ENCODE results near the gene KCNQ1OT1. TPM values are rescaled to one million over a fixed set of nuclear protein-coding genes. Genes with fewer than 3 reads are reported as not detected.

Gene KCNQ1OT1
- total and polyA plus RNA-seq, 2 experiments from 2014 or later, result 3.1 to 7.9 TPM

- WGBS (ENCODE audit: low lambda C conversion rate, missing lambda C conversion rate), result 95% methylated on average over 9 of the region's 9 CpGs
- H3K9me2 ChIP-seq (replicated peaks; ENCODE audit: insufficient read depth), result no peaks in the 10 kb centered on the region
These were observed 44.4 kb upstream of the KCNQ1OT1 start for GRCh38 chr11:2744166-2744565.

DNA sequence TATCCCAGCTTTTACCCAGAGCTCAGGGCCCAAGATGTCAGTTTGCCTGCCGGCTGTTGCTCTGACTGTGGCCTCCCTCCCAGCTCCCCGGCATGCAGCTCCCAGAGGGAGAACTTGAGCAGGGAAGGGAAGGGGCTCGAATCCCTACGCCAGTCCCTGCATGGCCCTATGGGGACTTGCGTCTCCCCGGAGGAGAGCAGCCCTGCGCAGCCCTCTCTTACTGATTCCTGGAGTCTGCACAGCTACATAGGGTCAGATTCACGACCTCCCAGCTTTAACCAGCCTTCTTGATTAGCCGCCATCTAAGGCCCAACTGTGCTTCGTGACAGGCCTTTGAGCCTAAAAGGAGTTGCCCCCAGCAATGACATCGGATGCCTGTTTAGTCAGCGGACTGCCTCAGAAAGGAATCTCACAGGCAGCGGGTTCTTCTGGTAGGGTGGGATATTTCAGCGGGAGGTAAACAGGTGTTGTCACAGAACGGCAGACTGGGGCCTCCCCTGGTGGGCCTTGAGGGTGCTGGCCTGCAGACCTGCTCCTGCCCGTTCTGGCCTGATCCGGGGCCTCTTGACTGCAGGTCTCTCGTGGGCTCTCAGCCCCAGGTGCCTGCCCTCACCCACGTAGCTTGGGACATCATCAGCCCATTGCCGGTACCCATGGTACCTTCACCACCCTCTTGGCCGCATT, 43.8 kb upstream of the KCNQ1OT1 start:
- no peaks in the 10 kb centered on the region for H3K9me3 ChIP-seq (ENCODE audit: low read depth)
- TF ChIP-seq EZH2 (IDR thresholded peaks at IDR 0.05; ENCODE audit: borderline replicate concordance) (no peak), CTCF (IDR thresholded peaks at IDR 0.05; ENCODE audit: poor library complexity) (no peak), EZH2phosphoT487 (IDR thresholded peaks at IDR 0.05; ENCODE audit: low read depth, severe bottlenecking, unreplicated experiment) (no peak)
- H4K20me1 ChIP-seq (ENCODE audit: insufficient read depth, poor library complexity, severe bottlenecking), result no peaks in the 10 kb centered on the region
- no peak overlapping the region for H3K4me2 ChIP-seq
- H3K9me2 ChIP-seq (replicated peaks; ENCODE audit: insufficient read depth), result no peaks in the 10 kb centered on the region
- H3K4me3 ChIP-seq, result no peak overlapping the region
- H3K79me2 ChIP-seq, result no peaks in the 10 kb centered on the region
- no peaks in the 10 kb centered on the region for H3K36me3 ChIP-seq (replicated peaks; ENCODE audit: insufficient read depth, low read depth)
- no peak for DNase-seq (ENCODE audit: low spot score)
- no peak overlapping the region for H2AFZ ChIP-seq
- peaks cover 50% of the 10 kb centered on the region for H3K4me1 ChIP-seq (ENCODE audit: insufficient read depth)
- WGBS (ENCODE audit: low lambda C conversion rate, missing lambda C conversion rate), result 78% methylated on average over 21 of the region's 21 CpGs
- no peaks in the 10 kb centered on the region for H3K27me3 ChIP-seq
- H3K27ac ChIP-seq, result no peak overlapping the region

More at GRCh38 chr11:2744166-2744565, 44.4 kb upstream of the KCNQ1OT1 start:
- Histone ChIP-seq H4K20me1 (ENCODE audit: insufficient read depth, poor library complexity, severe bottlenecking) (no peaks in the 10 kb centered on the region), H3K79me2 (no peaks in the 10 kb centered on the region), H3K4me1 (ENCODE audit: insufficient read depth) (peaks cover 46% of the 10 kb centered on the region), H3K4me2 (no peak overlapping the region), H3K27ac (no peak overlapping the region), H3K9me3 (ENCODE audit: low read depth) (no peaks in the 10 kb centered on the region), H3K27me3 (no peaks in the 10 kb centered on the region), H3K4me3 (no peak overlapping the region), H3K36me3 (replicated peaks; ENCODE audit: insufficient read depth, low read depth) (no peaks in the 10 kb centered on the region), H2AFZ (no peak overlapping the region)
- DNase-seq (ENCODE audit: low spot score), result no peak
- no peak for TF ChIP-seq EZH2phosphoT487 (IDR thresholded peaks at IDR 0.05; ENCODE audit: low read depth, severe bottlenecking, unreplicated experiment)

DNA sequence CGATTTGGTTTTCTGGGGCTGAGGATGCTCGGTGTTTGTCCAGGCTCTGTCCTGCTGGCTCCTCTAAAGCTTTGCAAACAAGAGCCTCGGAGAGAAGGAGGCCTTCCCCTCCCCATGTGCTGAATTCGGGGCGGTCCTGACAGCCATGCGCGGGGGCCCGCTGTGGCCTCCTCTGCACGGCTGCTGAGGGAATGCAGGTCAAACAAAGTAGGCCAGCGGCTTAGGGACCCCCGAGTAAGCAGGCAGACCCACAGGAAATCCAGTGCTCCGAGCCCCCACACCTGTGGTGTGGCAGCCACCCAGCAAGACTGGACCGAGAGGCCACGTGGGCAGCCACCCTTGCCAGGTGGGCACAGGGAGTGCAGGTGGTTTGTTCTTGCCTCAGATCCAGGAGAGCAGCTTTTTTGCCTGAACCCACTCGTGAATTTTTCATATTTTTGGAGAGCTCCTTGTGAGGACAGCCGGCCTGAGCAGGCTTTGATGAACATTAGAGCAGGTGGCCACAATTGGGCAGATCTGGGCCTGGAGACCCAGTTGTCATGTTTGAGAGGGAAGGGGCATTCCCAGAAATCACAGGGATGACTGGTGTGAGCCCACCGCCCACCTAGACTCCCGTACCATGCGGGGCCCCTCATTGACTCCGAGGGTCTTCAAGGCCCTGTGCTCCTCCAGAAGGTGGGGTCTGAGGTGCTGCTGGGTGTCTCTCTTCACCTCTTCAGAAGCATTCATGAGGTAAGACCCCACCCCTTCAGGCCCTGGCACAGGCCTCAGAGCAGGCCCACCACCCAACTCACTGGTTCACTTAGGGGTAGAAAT, 43.0 kb upstream of the KCNQ1OT1 start:
- TF ChIP-seq EZH2phosphoT487 (IDR thresholded peaks at IDR 0.05; ENCODE audit: low read depth, severe bottlenecking, unreplicated experiment) (no peak), CTCF (IDR thresholded peaks at IDR 0.05; ENCODE audit: poor library complexity) (no peak), EZH2 (IDR thresholded peaks at IDR 0.05; ENCODE audit: borderline replicate concordance) (no peak)
- DNase-seq (ENCODE audit: low spot score), result no peak
- H3K27ac ChIP-seq, result peak overlapping the region; percentile 92
- WGBS (ENCODE audit: low lambda C conversion rate, missing lambda C conversion rate), result 80% methylated on average over 20 of the region's 20 CpGs
- no peaks in the 10 kb centered on the region for H3K27me3 ChIP-seq
- H3K4me3 ChIP-seq, result no peak overlapping the region
- H3K4me2 ChIP-seq, result no peak overlapping the region
- no peaks in the 10 kb centered on the region for H3K9me3 ChIP-seq (ENCODE audit: low read depth)
- no peaks in the 10 kb centered on the region for H3K36me3 ChIP-seq (replicated peaks; ENCODE audit: insufficient read depth, low read depth)
- H3K79me2 ChIP-seq, result no peaks in the 10 kb centered on the region
- H2AFZ ChIP-seq, result no peak overlapping the region
- no peaks in the 10 kb centered on the region for H4K20me1 ChIP-seq (ENCODE audit: insufficient read depth, poor library complexity, severe bottlenecking)
- H3K4me1 ChIP-seq (ENCODE audit: insufficient read depth), result peaks cover 50% of the 10 kb centered on the region
- H3K9me2 ChIP-seq (replicated peaks; ENCODE audit: insufficient read depth), result no peaks in the 10 kb centered on the region

DNA sequence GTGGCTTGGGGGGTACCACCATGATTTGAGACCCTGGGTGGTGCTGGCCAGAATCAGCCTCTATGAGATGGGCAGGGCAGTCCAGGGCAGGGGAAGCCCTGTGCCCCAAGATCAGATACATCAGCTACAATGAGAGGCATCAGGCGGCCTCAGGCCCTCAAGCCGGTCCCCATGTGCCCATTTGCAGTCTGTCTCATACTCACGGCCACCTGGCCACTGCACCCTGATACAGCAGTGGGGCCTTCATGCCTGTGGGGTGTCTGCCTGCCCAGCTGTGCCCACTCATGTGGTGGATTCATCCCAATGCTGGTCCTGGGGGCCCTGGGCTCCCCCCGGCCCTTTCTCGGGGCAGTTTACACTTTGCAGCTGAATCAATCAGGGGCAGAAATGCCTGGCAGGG, 42.4 kb upstream of the KCNQ1OT1 start:
- Histone ChIP-seq H3K27me3 (no peaks in the 10 kb centered on the region), H3K36me3 (replicated peaks; ENCODE audit: insufficient read depth, low read depth) (no peaks in the 10 kb centered on the region), H3K27ac (peak overlapping the region; percentile 92), H3K79me2 (no peaks in the 10 kb centered on the region), H4K20me1 (ENCODE audit: insufficient read depth, poor library complexity, severe bottlenecking) (no peaks in the 10 kb centered on the region), H3K9me3 (ENCODE audit: low read depth) (no peaks in the 10 kb centered on the region), H3K4me2 (peak overlapping the region; percentile 50), H3K9me2 (replicated peaks; ENCODE audit: insufficient read depth) (no peaks in the 10 kb centered on the region), H2AFZ (no peak overlapping the region), H3K4me1 (ENCODE audit: insufficient read depth) (peaks cover 52% of the 10 kb centered on the region), H3K4me3 (no peak overlapping the region)
- no peak for DNase-seq (ENCODE audit: low spot score)
- TF ChIP-seq EZH2phosphoT487 (IDR thresholded peaks at IDR 0.05; ENCODE audit: low read depth, severe bottlenecking, unreplicated experiment), result no peak
- TF ChIP-seq CTCF (IDR thresholded peaks at IDR 0.05; ENCODE audit: poor library complexity), result no peak
- TF ChIP-seq EZH2 (IDR thresholded peaks at IDR 0.05; ENCODE audit: borderline replicate concordance), result no peak
- WGBS (ENCODE audit: low lambda C conversion rate, missing lambda C conversion rate), result 75% methylated on average over 5 of the region's 5 CpGs

All from hepatocyte (in vitro differentiated cells).